HG03064 (cell line): ENCODE results near the gene TBPL2.

ENCODE experiments used
- ATAC-seq: cut with Tn5 transposase; IDR thresholded peaks from one replicate; pipeline ENCODE4 v1.9.1; 2021; ENCODE audit warnings: low read depth; ENCODE audit not compliant: unreplicated experiment

The TBPL2 gene

DNA sequence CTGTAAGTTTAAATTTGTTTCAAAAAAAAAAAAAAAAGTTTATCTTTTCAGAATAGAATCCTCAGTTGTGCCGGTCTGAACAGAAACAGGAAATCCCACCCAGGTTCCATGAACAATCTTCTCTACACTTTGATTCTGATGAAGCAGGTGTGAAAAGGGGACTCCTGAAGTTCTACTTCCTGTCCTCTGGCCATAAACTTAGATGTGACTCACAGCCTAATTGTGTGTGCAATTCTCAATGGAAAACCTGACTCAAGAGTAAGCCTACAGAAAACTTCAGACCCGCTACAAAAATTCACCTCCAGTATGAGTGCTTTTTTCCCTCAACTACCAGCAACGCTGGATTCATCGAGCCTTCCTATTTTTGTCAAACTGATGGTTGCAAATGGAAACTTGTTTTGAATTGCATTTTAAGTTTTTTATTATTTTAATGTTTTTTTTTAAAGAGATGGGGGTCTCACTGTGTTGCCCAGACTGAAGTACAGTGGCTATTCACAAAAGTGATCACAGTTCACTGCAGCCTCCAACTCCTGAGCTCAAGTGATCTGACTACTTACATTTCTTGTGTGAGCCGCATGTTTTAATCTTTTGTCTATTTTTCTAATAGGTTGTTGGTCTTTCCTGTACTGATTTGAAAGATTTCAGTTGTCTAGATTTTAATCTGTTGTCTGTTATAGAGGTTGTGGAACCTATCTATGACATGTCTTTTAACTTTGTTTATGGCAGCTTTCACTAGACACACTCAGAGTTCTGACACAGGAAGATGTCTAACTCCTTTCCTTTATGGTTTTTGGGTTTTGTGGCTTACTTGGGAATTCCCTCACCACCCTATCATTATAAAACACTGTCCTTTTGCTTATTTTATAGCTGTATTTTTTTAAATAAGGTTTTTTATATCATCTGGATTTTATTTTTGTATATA lies 66.4 kb downstream of the TBPL2 start:
- ATAC-seq, result no peak

DNA sequence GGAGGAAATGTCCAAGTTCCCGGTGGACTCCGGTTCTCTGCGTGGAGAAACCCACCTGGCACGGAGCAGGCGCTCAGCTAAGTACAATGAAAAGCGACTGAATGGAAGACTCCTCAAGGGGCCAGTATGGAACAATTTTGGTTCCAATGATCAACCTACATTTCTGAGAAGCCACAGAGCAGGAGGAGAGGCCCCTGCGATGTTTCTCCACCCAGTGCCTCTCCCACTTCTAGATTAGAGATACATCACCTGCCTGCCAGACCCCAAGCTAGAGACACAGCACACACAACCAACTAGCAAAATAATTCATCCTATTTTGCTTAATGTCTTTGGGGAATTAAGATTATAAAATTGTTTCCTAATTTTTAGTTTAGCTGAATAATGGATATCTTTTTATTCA lies 67.6 kb downstream of the TBPL2 start:
- no peak for ATAC-seq

GRCh38 chr14:55372423-55372822 lies 68.0 kb downstream of the TBPL2 start:
- no peak for ATAC-seq

DNA sequence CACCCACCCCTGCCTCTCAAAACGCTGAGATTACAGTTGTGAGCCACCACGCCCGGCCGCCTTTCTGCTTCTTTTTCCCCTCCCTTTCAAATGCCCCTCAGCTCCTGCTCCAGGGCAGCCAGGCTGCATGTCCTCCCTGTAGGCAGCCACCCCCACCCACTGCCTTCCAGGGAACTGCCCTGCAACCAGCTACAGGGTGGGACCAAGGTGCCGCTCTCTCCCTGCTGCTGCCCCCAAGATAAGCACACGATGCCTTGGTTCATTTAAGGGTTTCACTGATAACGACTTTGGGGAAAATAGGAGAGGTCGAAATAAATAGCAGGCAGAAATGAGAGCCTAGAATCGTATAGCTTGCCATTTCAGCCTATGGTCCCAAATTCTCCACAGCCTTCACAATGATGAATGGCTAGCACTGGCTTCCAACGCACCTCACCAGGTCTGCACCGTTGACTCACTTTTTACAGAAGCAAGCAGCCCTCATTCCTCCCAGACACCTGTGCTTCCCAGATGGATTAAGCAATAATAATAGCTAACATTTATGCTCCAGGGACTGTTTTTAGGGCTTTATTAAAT lies 69.4 kb downstream of the TBPL2 start:
- no peak for ATAC-seq

- ATAC-seq, result no peak
These were observed 74.1 kb downstream of the TBPL2 start for GRCh38 chr14:55366271-55366670.
